Cardiac fibroblast (primary cell): ENCODE results near the gene PSPN.

Experiments
- DNase-seq, 2 donors: peaks; one replicate each; pipeline versions ENCODE4 v3.0.0 to v3.0.0-alpha.2; 2010; ENCODE audit warnings: low read depth in 2 of 2
- H3K4me3 ChIP-seq, 2 donors: replicated peaks in 1 of 2; 1 replicate in 1 of 2; 2 replicates in 1 of 2; pipeline ENCODE4 v1.5.1; 2011; ENCODE audit warnings: low read depth in 2 of 2, low read length in 2 of 2, mild to moderate bottlenecking in 2 of 2, moderate library complexity in 1 of 2
- TF ChIP-seq, protein P1 (sequence below): IDR thresholded peaks from one replicate; pipeline ENCODE4 v1.5.1; 2011; ENCODE audit warnings: low read depth, mild to moderate bottlenecking, low read length, inconsistent platforms

Gene PSPN, protein sequence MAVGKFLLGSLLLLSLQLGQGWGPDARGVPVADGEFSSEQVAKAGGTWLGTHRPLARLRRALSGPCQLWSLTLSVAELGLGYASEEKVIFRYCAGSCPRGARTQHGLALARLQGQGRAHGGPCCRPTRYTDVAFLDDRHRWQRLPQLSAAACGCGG

GRCh38 chr19:6375411-6376010 lies at the start of gene PSPN:
PSPN (minus strand) TSS chr19:6375933; CDS start chr19:6375849, 84 bp downstream.
- TF ChIP-seq, protein P1, sequence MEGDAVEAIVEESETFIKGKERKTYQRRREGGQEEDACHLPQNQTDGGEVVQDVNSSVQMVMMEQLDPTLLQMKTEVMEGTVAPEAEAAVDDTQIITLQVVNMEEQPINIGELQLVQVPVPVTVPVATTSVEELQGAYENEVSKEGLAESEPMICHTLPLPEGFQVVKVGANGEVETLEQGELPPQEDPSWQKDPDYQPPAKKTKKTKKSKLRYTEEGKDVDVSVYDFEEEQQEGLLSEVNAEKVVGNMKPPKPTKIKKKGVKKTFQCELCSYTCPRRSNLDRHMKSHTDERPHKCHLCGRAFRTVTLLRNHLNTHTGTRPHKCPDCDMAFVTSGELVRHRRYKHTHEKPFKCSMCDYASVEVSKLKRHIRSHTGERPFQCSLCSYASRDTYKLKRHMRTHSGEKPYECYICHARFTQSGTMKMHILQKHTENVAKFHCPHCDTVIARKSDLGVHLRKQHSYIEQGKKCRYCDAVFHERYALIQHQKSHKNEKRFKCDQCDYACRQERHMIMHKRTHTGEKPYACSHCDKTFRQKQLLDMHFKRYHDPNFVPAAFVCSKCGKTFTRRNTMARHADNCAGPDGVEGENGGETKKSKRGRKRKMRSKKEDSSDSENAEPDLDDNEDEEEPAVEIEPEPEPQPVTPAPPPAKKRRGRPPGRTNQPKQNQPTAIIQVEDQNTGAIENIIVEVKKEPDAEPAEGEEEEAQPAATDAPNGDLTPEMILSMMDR = no peak
- H3K4me3 ChIP-seq = no peak within 1 kb of the TSS
- no peak for DNase-seq

DNA sequence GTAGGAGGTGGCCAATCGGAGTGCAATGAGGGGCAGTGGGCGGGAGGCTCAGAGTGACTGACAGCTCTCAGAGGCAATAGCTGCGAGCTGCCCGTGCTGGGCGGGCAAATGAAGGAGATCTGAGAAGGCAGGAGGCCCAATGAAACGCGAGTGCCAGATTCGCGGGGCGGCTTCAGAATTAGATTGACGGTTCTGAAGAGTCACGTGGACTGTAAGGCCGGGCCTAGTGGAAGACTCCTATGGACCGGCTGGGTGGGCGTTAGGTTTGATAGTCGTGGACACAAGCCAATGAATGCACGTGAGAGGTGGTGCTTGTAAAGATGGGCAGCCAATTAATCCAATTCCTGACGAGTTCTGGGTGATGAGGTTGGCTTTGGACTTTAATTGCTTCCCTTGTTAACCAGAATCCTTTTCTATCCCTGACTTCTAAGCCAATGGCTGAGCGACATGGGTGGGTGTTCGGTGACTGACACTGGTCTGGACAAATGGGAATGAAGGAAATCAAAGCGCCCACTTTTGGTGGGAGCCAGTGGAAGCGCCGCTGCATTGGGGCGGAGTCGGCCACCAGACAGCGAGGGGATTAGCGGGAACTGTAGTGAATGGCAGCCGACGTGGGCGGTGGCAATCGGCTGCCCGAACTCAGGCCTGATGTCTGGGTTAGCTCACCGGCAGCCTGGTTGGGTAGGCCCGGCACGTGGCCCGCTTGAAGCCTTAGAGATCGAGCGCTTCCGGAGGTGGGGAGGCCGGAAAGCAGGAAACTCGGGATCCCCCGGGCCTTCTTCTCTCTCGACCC lies 49.4 kb upstream of the PSPN start:
- DNase-seq = peak; percentile 100
- TF ChIP-seq, protein P1 = no peak
- H3K4me3 ChIP-seq = no peak overlapping the region

DNA sequence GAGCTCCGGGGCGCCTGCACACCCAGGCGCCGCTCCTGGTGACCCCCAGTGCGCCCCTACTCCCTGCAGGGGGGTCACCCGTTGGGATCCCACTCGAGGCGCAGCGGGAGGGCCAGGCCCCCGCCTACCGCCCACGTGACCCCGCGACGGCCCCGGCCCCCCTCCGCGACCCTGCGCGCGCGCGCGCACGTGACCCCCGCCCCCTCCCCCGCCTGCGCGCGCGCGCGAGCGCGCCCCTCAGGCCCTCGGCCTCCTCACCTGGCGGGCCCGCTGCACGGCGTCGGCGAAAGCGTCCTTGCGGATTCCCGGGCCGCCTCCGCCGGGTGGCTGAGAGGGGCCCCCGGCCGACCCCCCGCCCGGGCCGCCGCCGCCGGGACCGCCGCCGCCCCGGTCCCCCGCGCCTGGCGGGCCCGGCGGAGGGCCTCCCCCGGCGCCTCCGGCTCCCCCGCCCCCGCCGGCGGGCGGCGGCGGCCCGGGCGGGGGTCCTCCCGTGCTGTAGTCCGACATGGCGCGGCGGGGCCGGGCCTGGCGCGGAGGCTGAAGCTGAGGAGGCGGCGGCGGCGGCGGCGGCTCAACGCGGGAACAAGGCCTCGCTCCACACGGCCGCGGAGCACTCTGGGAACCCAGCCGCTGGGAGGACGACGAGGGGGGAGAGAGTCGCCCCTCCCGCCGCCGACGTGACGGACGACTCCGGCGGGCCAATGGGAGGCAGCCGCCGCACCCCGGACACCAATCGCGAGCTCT lies 48.6 kb upstream of the PSPN start, which contains the start of gene KHSRP:
Gene KHSRP (minus strand): TSS at position 617 of the 744 bp plus-strand sequence. CDS start 110 bp downstream, at position 507.
- no peak for DNase-seq
- H3K4me3 ChIP-seq = peak within 1 kb of the TSS; percentile 93 to 99
- TF ChIP-seq, protein P1 = no peak

GRCh38 chr19:6423499-6424194 lies 47.9 kb upstream of the PSPN start:
- peak; percentile 60 to 63 for DNase-seq
- H3K4me3 ChIP-seq = peak overlapping the region; percentile 93 to 99
- TF ChIP-seq, protein P1 = no peak

GRCh38 chr19:6421075-6422014 lies 45.6 kb upstream of the PSPN start:
- no peak for DNase-seq
- TF ChIP-seq, protein P1 = no peak
- H3K4me3 ChIP-seq = no peak overlapping the region
